OCI-LY3 (cell line): Measurements from ENCODE around the gene PDE4A.

Experiments used
- CTCF ChIP-seq: fragments of 200-600, 300-600 bp; sonication (generic); IDR thresholded peaks from 2 replicates; pipeline ENCODE4 v1.5.1; 2014; ENCODE audit warnings: antibody characterized with exemption, low read length, low read depth
- EZH2phosphoT487 ChIP-seq: fragments of 200-600 bp; shearing (Covaris generic); IDR thresholded peaks from 2 replicates; pipeline ENCODE4 v1.6.1; 2018; ENCODE audit warnings: antibody characterized with exemption, mixed run types, low read depth

GRCh38 chr19:10395003-10395402 lies 25.3 kb upstream of the PDE4A start:
- TF ChIP-seq CTCF, result no peak
- no peak for TF ChIP-seq EZH2phosphoT487
